Measurements from ENCODE around the gene RHOD.

The RHOD gene

GRCh38 chr11:67033661-67034166 lies 22.9 kb upstream of the RHOD start:
- H3K27me3 ChIP-seq (replicated peaks; ENCODE audit: insufficient read depth, low read length) = peaks cover 40% of the 10 kb centered on the region
- no peak overlapping the region for H3K4me2 ChIP-seq (ENCODE audit: low read depth, low read length)
- no peaks in the 10 kb centered on the region for H4K20me1 ChIP-seq (ENCODE audit: insufficient read depth, low read length)
- DNase-seq = no peak
- H3K36me3 ChIP-seq (replicated peaks; ENCODE audit: insufficient read depth, low read length) = no peaks in the 10 kb centered on the region
- H3K9me3 ChIP-seq (replicated peaks; ENCODE audit: insufficient read depth, low read length) = no peaks in the 10 kb centered on the region
- no peak overlapping the region for H3K4me3 ChIP-seq (ENCODE audit: low read length)
- TF ChIP-seq EZH2 (optimal IDR thresholded peaks at IDR 0.05; ENCODE audit: low read depth, low read length) (no peak), EZH2phosphoT487 (IDR thresholded peaks at IDR 0.05; ENCODE audit: low read length) (no peak), CTCF (IDR thresholded peaks at IDR 0.05; ENCODE audit: low read length) (no peak)
- H3F3A ChIP-seq (ENCODE audit: insufficient read depth, low read length) = no peaks in the 10 kb centered on the region
- H3K9me2 ChIP-seq (replicated peaks; ENCODE audit: insufficient read depth, low read length) = no peaks in the 10 kb centered on the region
- no peak overlapping the region for H3K27ac ChIP-seq (ENCODE audit: low read length)
- H3K4me1 ChIP-seq (ENCODE audit: low read length) = no peaks in the 10 kb centered on the region
- no peak overlapping the region for H2AFZ ChIP-seq (ENCODE audit: low read length)
- no peaks in the 10 kb centered on the region for H3K79me2 ChIP-seq (ENCODE audit: low read length)
- H3K9ac ChIP-seq (ENCODE audit: low read length) = no peak overlapping the region

- Histone ChIP-seq H3K27ac (ENCODE audit: low read length) (no peak overlapping the region), H2AFZ (ENCODE audit: low read length) (no peak overlapping the region), H3K4me1 (ENCODE audit: low read length) (no peaks in the 10 kb centered on the region), H3K9ac (ENCODE audit: low read length) (no peak overlapping the region), H3K4me3 (ENCODE audit: low read length) (no peak overlapping the region), H3K9me3 (replicated peaks; ENCODE audit: insufficient read depth, low read length) (no peaks in the 10 kb centered on the region), H3F3A (ENCODE audit: insufficient read depth, low read length) (no peaks in the 10 kb centered on the region), H3K27me3 (replicated peaks; ENCODE audit: insufficient read depth, low read length) (peaks cover 34% of the 10 kb centered on the region), H3K4me2 (ENCODE audit: low read depth, low read length) (no peak overlapping the region), H3K9me2 (replicated peaks; ENCODE audit: insufficient read depth, low read length) (no peaks in the 10 kb centered on the region), H3K36me3 (replicated peaks; ENCODE audit: insufficient read depth, low read length) (no peaks in the 10 kb centered on the region), H3K79me2 (ENCODE audit: low read length) (no peaks in the 10 kb centered on the region), H4K20me1 (ENCODE audit: insufficient read depth, low read length) (no peaks in the 10 kb centered on the region)
- no peak for DNase-seq
- TF ChIP-seq EZH2phosphoT487 (IDR thresholded peaks at IDR 0.05; ENCODE audit: low read length) = no peak
- no peak for TF ChIP-seq EZH2 (optimal IDR thresholded peaks at IDR 0.05; ENCODE audit: low read depth, low read length)
- no peak for TF ChIP-seq CTCF (IDR thresholded peaks at IDR 0.05; ENCODE audit: low read length)
Observed at GRCh38 chr11:67034350-67034749, 22.3 kb upstream of the RHOD start.

- no peaks in the 10 kb centered on the region for H3K4me1 ChIP-seq (ENCODE audit: low read length)
Observed at GRCh38 chr11:67040147-67040546, 16.5 kb upstream of the RHOD start.

More at GRCh38 chr11:67040147-67040546, 16.5 kb upstream of the RHOD start:
- no peak overlapping the region for H3K4me3 ChIP-seq (ENCODE audit: low read length)
- DNase-seq = no peak
- no peaks in the 10 kb centered on the region for H3K79me2 ChIP-seq (ENCODE audit: low read length)
- no peaks in the 10 kb centered on the region for H3K9me3 ChIP-seq (replicated peaks; ENCODE audit: insufficient read depth, low read length)
- no peak overlapping the region for H3K27ac ChIP-seq (ENCODE audit: low read length)
- no peak overlapping the region for H2AFZ ChIP-seq (ENCODE audit: low read length)
- H3F3A ChIP-seq (ENCODE audit: insufficient read depth, low read length) = no peaks in the 10 kb centered on the region
- H3K36me3 ChIP-seq (replicated peaks; ENCODE audit: insufficient read depth, low read length) = no peaks in the 10 kb centered on the region
- H3K9ac ChIP-seq (ENCODE audit: low read length) = no peak overlapping the region
- no peak overlapping the region for H3K4me2 ChIP-seq (ENCODE audit: low read depth, low read length)
- H3K9me2 ChIP-seq (replicated peaks; ENCODE audit: insufficient read depth, low read length) = no peaks in the 10 kb centered on the region
- peaks cover 33% of the 10 kb centered on the region for H3K27me3 ChIP-seq (replicated peaks; ENCODE audit: insufficient read depth, low read length)
- no peak for TF ChIP-seq EZH2 (optimal IDR thresholded peaks at IDR 0.05; ENCODE audit: low read depth, low read length)
- TF ChIP-seq CTCF (IDR thresholded peaks at IDR 0.05; ENCODE audit: low read length) = no peak
- no peak for TF ChIP-seq EZH2phosphoT487 (IDR thresholded peaks at IDR 0.05; ENCODE audit: low read length)
- H4K20me1 ChIP-seq (ENCODE audit: insufficient read depth, low read length) = no peaks in the 10 kb centered on the region
